ENCODE measurements around the gene BRD7.

BRD7 gene

GRCh38 chr16:50309527-50310307 is 59.1 kb downstream of the BRD7 start:
- H3K4me3 Mint-ChIP-seq = no peak overlapping the region

GRCh38 chr16:50309156-50309526 is 59.6 kb downstream of the BRD7 start:
- Mint-ChIP-seq H3K4me1 (peaks cover 16% of the 10 kb centered on the region), H3K36me3 (ENCODE audit: insufficient read depth) (peaks cover 39% of the 10 kb centered on the region), H3K9me3 (no peaks in the 10 kb centered on the region), H3K27ac (ENCODE audit: low read depth) (peak overlapping the region; percentile 87), H3K27me3 (no peaks in the 10 kb centered on the region), H3K4me3 (no peak overlapping the region)
- DNase-seq (ENCODE audit: low spot score in 2 of 2) (no peak), ATAC-seq (replicated peaks; ENCODE audit: extremely low read depth, poor library complexity, severe bottlenecking) (no peak)

More at GRCh38 chr16:50309527-50310307, 59.1 kb downstream of the BRD7 start:
- no peak for DNase-seq (ENCODE audit: low spot score in 2 of 2)
- no peaks in the 10 kb centered on the region for H3K27me3 Mint-ChIP-seq
- H3K4me1 Mint-ChIP-seq = peaks cover 16% of the 10 kb centered on the region
- no peaks in the 10 kb centered on the region for H3K9me3 Mint-ChIP-seq
- peak overlapping the region; percentile 87 for H3K27ac Mint-ChIP-seq (ENCODE audit: low read depth)
- ATAC-seq (replicated peaks; ENCODE audit: extremely low read depth, poor library complexity, severe bottlenecking) = no peak
- peaks cover 42% of the 10 kb centered on the region for H3K36me3 Mint-ChIP-seq (ENCODE audit: insufficient read depth)

GRCh38 chr16:50308237-50308965 is 60.4 kb downstream of the BRD7 start:
- Mint-ChIP-seq H3K9me3 (no peaks in the 10 kb centered on the region), H3K27me3 (no peaks in the 10 kb centered on the region), H3K4me3 (no peak overlapping the region), H3K27ac (ENCODE audit: low read depth) (peak overlapping the region; percentile 87), H3K36me3 (ENCODE audit: insufficient read depth) (peaks cover 35% of the 10 kb centered on the region), H3K4me1 (peaks cover 16% of the 10 kb centered on the region)
- no peak for ATAC-seq (replicated peaks; ENCODE audit: extremely low read depth, poor library complexity, severe bottlenecking)
- DNase-seq (ENCODE audit: low spot score in 2 of 2) = no peak

GRCh38 chr16:50306287-50306686 is 62.5 kb downstream of the BRD7 start:
- no peaks in the 10 kb centered on the region for H3K27me3 Mint-ChIP-seq
- peaks cover 29% of the 10 kb centered on the region for H3K36me3 Mint-ChIP-seq (ENCODE audit: insufficient read depth)
- no peaks in the 10 kb centered on the region for H3K9me3 Mint-ChIP-seq
- H3K27ac Mint-ChIP-seq (ENCODE audit: low read depth) = no peak overlapping the region
- no peak overlapping the region for H3K4me3 Mint-ChIP-seq
- no peak for ATAC-seq (replicated peaks; ENCODE audit: extremely low read depth, poor library complexity, severe bottlenecking)
- DNase-seq (ENCODE audit: low spot score in 2 of 2) = no peak
- peaks cover 9% of the 10 kb centered on the region for H3K4me1 Mint-ChIP-seq

GRCh38 chr16:50305441-50306061 is 63.2 kb downstream of the BRD7 start:
- H3K36me3 Mint-ChIP-seq (ENCODE audit: insufficient read depth) = peaks cover 31% of the 10 kb centered on the region
- no peaks in the 10 kb centered on the region for H3K27me3 Mint-ChIP-seq
- H3K27ac Mint-ChIP-seq (ENCODE audit: low read depth) = no peak overlapping the region
- no peak for DNase-seq (ENCODE audit: low spot score in 2 of 2)
- H3K9me3 Mint-ChIP-seq = no peaks in the 10 kb centered on the region
- H3K4me1 Mint-ChIP-seq = peaks cover 9% of the 10 kb centered on the region
- H3K4me3 Mint-ChIP-seq = no peak overlapping the region
- ATAC-seq (replicated peaks; ENCODE audit: extremely low read depth, poor library complexity, severe bottlenecking) = no peak

GRCh38 chr16:50304467-50305440 is 64.0 kb downstream of the BRD7 start:
- Mint-ChIP-seq H3K27ac (ENCODE audit: low read depth) (no peak overlapping the region), H3K4me1 (peaks cover under 1% of the 10 kb centered on the region), H3K4me3 (no peak overlapping the region), H3K36me3 (ENCODE audit: insufficient read depth) (peaks cover 37% of the 10 kb centered on the region), H3K27me3 (no peaks in the 10 kb centered on the region), H3K9me3 (no peaks in the 10 kb centered on the region)
- DNase-seq (ENCODE audit: low spot score in 2 of 2) = no peak
- no peak for ATAC-seq (replicated peaks; ENCODE audit: extremely low read depth, poor library complexity, severe bottlenecking)

- Mint-ChIP-seq H3K36me3 (ENCODE audit: insufficient read depth) (peaks cover 39% of the 10 kb centered on the region), H3K9me3 (no peaks in the 10 kb centered on the region), H3K4me1 (no peaks in the 10 kb centered on the region), H3K4me3 (no peak overlapping the region), H3K27ac (ENCODE audit: low read depth) (peak overlapping the region; percentile 19), H3K27me3 (no peaks in the 10 kb centered on the region)
- ATAC-seq (replicated peaks; ENCODE audit: extremely low read depth, poor library complexity, severe bottlenecking) (no peak), DNase-seq (ENCODE audit: low spot score in 2 of 2) (no peak)
These were observed 65.0 kb downstream of the BRD7 start for GRCh38 chr16:50303605-50304466.

GRCh38 chr16:50303041-50303604 is 65.7 kb downstream of the BRD7 start:
- Mint-ChIP-seq H3K27me3 (no peaks in the 10 kb centered on the region), H3K4me1 (peaks cover 3% of the 10 kb centered on the region), H3K9me3 (no peaks in the 10 kb centered on the region), H3K36me3 (ENCODE audit: insufficient read depth) (peaks cover 39% of the 10 kb centered on the region), H3K27ac (ENCODE audit: low read depth) (peak overlapping the region; percentile 19), H3K4me3 (no peak overlapping the region)
- no peak for ATAC-seq (replicated peaks; ENCODE audit: extremely low read depth, poor library complexity, severe bottlenecking)
- no peak for DNase-seq (ENCODE audit: low spot score in 2 of 2)

- Mint-ChIP-seq H3K27ac (ENCODE audit: low read depth) (peak overlapping the region; percentile 19), H3K9me3 (no peaks in the 10 kb centered on the region)
These were observed 66.2 kb downstream of the BRD7 start for GRCh38 chr16:50302472-50303005.

GRCh38 chr16:50301626-50302471 is 66.9 kb downstream of the BRD7 start:
- no peak overlapping the region for H3K4me3 Mint-ChIP-seq
- peaks cover 39% of the 10 kb centered on the region for H3K36me3 Mint-ChIP-seq (ENCODE audit: insufficient read depth)
- ATAC-seq (replicated peaks; ENCODE audit: extremely low read depth, poor library complexity, severe bottlenecking) (no peak), DNase-seq (ENCODE audit: low spot score in 2 of 2) (no peak)
- H3K27me3 Mint-ChIP-seq = no peaks in the 10 kb centered on the region
- H3K27ac Mint-ChIP-seq (ENCODE audit: low read depth) = no peak overlapping the region
- no peaks in the 10 kb centered on the region for H3K9me3 Mint-ChIP-seq
- peaks cover 5% of the 10 kb centered on the region for H3K4me1 Mint-ChIP-seq

More at GRCh38 chr16:50302472-50303005, 66.2 kb downstream of the BRD7 start:
- Mint-ChIP-seq H3K27me3 (no peaks in the 10 kb centered on the region), H3K36me3 (ENCODE audit: insufficient read depth) (peaks cover 40% of the 10 kb centered on the region), H3K4me1 (peaks cover 5% of the 10 kb centered on the region), H3K4me3 (no peak overlapping the region)
- ATAC-seq (replicated peaks; ENCODE audit: extremely low read depth, poor library complexity, severe bottlenecking) (no peak), DNase-seq (ENCODE audit: low spot score in 2 of 2) (no peak)

Data from central memory CD8-positive, alpha-beta T cell (primary cell).